ENCODE data around the gene NANOG. TPM values are rescaled to one million over a fixed set of nuclear protein-coding genes. Genes with fewer than 3 reads are reported as not detected.
"Not testable (repeated sequence)": the region's sequence is repeated elsewhere in the genome, so short reads cannot be mapped to it uniquely, and the experiment has no call there.

The NANOG gene
- total and polyA plus RNA-seq, 8 donors: 0.18 to 53.1 TPM; not detected in 6

DNA sequence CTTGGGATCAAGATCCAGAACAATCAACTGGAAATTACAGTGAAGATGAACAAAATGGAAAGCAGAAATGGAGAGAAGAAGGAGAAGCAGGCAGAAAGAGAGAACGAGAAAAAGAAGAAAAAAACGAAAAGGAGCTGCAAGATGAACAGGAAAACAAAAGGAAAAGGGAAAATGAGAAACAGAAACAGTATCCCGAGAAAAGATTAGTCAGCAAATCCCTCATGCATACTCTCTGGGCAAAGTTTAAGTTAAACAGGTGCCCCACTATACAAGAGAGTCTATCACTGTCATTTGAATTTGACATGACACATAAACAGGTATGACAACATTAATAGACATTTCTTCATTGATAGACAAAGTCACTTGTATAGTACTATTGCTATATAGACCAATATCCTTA is 19.2 kb upstream of the NANOG start:
- WGBS, 5 donors: 48 to 75% (median 60%) methylated on average over 3 of the region's 3 CpGs
- TF ChIP-seq CTCF (IDR thresholded peaks at IDR 0.05): no peak
- no peak for TF ChIP-seq POLR2AphosphoS5 (IDR thresholded peaks at IDR 0.05)
- TF ChIP-seq POLR2A (IDR thresholded peaks at IDR 0.05): no peak
- no peak for TF ChIP-seq EP300 (IDR thresholded peaks at IDR 0.05)
- H3K36me3 ChIP-seq: no peaks in the 10 kb centered on the region
- H3K27me3 ChIP-seq: no peaks in the 10 kb centered on the region
- no peak overlapping the region for H3K27ac ChIP-seq
- intact Hi-C loops (cut with DNase I; ENCODE audit: low total_unique reads): no loop called here
- H3K4me3 ChIP-seq: no peak overlapping the region
- no peak for DNase-seq
- no peaks in the 10 kb centered on the region for H3K9me3 ChIP-seq
- H3K4me1 ChIP-seq: no peaks in the 10 kb centered on the region

- Histone ChIP-seq H3K4me3 (no peak overlapping the region), H3K9me3 (no peaks in the 10 kb centered on the region), H3K36me3 (no peaks in the 10 kb centered on the region), H3K4me1 (no peaks in the 10 kb centered on the region), H3K27ac (no peak overlapping the region), H3K27me3 (peaks cover 0 to 5% (median 0%) of the 10 kb centered on the region in 3 donors)
- DNase-seq: no peak
- intact Hi-C loops (cut with DNase I; ENCODE audit: low total_unique reads): no loop called here
- TF ChIP-seq CTCF (IDR thresholded peaks at IDR 0.05) (no peak), POLR2AphosphoS5 (IDR thresholded peaks at IDR 0.05) (no peak), POLR2A (IDR thresholded peaks at IDR 0.05) (no peak), EP300 (IDR thresholded peaks at IDR 0.05) (no peak)
- WGBS, 5 donors: 65 to 83% (median 81%) methylated on average over 3 of the region's 3 CpGs
Observed at GRCh38 chr12:7781274-7781673, 7.9 kb upstream of the NANOG start.

- intact Hi-C loops (cut with DNase I; ENCODE audit: low total_unique reads): no loop called here
- no peak for DNase-seq
- Histone ChIP-seq H3K27ac (no peak overlapping the region), H3K36me3 (no peaks in the 10 kb centered on the region), H3K4me1 (no peaks in the 10 kb centered on the region), H3K4me3 (no peak overlapping the region), H3K27me3 (peaks cover 0 to 7% (median 0%) of the 10 kb centered on the region in 3 donors), H3K9me3 (no peaks in the 10 kb centered on the region)
- 90 to 96% (median 93%) methylated on average over 6 of the region's 6 CpGs for WGBS, 5 donors
- TF ChIP-seq POLR2AphosphoS5 (IDR thresholded peaks at IDR 0.05) (no peak), CTCF (IDR thresholded peaks at IDR 0.05) (no peak), EP300 (IDR thresholded peaks at IDR 0.05) (no peak), POLR2A (IDR thresholded peaks at IDR 0.05) (no peak)
Observed at GRCh38 chr12:7782055-7782454, 7.1 kb upstream of the NANOG start.

GRCh38 chr12:7783433-7783832 is 5.8 kb upstream of the NANOG start:
- H3K4me3 ChIP-seq; H3K9me3 ChIP-seq; H3K27ac ChIP-seq; intact Hi-C loops (cut with DNase I; ENCODE audit: low total_unique reads); DNase-seq; H3K36me3 ChIP-seq; H3K4me1 ChIP-seq: not testable (repeated sequence)
- WGBS, 5 donors: 83 to 96% (median 90%) methylated on average over 9 of the region's 9 CpGs
- peaks cover 0 to 13% (median 3%) of the 10 kb centered on the region in 3 donors for H3K27me3 ChIP-seq

GRCh38 chr12:7784701-7785100 is 4.5 kb upstream of the NANOG start:
- DNase-seq: no peak
- TF ChIP-seq EP300 (IDR thresholded peaks at IDR 0.05) (no peak), POLR2A (IDR thresholded peaks at IDR 0.05) (no peak), POLR2AphosphoS5 (IDR thresholded peaks at IDR 0.05) (no peak), CTCF (IDR thresholded peaks at IDR 0.05) (no peak)
- H3K36me3 ChIP-seq: no peaks in the 10 kb centered on the region
- intact Hi-C loops (cut with DNase I; ENCODE audit: low total_unique reads): no loop called here
- no peak overlapping the region for H3K4me3 ChIP-seq
- H3K4me1 ChIP-seq: peaks cover 0 to 9% (median 3%) of the 10 kb centered on the region in 4 donors
- peaks cover 0 to 21% (median 3%) of the 10 kb centered on the region in 3 donors for H3K27me3 ChIP-seq
- 61 to 68% (median 64%) methylated on average over 2 of the region's 2 CpGs for WGBS, 5 donors
- no peak overlapping the region for H3K27ac ChIP-seq
- no peaks in the 10 kb centered on the region for H3K9me3 ChIP-seq

Measured in stomach (tissue), 9 donors.